ENCODE measurements around the gene MINDY4. TPM values are rescaled to one million over a fixed set of nuclear protein-coding genes. Genes with fewer than 3 reads are reported as not detected.

Gene MINDY4
- total and polyA plus RNA-seq, 2 of the 13 experiments (the other 11 are each of a cell fraction or from before 2014, with no cell fraction given): not detected

DNA sequence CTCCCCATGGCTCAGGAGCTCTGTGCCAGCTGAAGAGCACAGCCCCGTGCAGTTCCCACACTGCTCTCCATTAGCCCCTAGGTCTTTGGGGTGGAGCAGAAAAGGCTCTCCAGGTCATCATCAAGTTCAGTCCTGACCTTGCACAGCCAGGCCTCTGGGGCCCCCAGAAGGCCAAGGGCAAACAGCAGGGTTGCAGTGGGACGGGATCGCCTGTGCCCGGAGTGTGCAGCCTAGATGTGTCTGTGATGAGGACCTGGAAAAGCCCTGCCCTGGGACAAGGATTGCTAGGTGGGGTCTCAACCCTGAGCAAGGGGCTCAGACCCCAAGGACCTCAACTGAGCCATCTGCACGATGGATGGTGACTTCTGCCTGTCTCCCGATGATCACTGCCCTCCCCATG is 18.7 kb upstream of the MINDY4 start:
- FAIRE-seq: no peak
- no peak overlapping the region for H3K4me3 ChIP-seq (replicated peaks in 1 of 3; ENCODE audit: insufficient read depth in 1 of 3, low read depth in 2 of 3, low read length in 3 of 3)

DNA sequence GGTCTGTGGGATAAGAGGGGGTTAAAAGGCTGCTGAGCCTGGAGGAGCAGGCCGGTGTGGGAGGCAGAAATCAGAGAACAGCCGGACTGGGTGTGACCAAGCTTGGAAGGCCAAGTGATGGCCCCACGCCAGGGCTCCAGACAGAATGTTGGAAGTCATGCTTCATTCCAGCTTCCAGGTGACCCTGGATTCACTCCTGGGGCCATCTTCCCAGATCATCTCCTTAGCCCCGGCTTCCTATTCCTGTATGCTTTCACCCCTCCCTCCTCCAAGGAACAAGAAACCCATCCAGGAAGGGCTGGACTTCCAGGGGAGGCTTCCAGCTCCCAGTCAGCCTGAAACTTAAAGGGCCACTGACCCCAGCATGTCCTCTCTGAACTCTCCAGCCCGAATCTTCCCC is 18.2 kb upstream of the MINDY4 start:
- POLR2A ChIA-PET: no interaction called here
- in situ Hi-C loops (cut with HindIII; ENCODE audit: extremely low pct_ligation_motif_present, low pct_unique_long_range_greater_than_20kb) (no loop called here), intact Hi-C loops (cut with micrococcal nuclease; ENCODE audit: unreplicated experiment) (no loop called here)
- Histone ChIP-seq H3K36me3 (replicated peaks in 1 of 2; ENCODE audit: control insufficient read depth in 1 of 2, insufficient read depth in 2 of 2, low read length in 2 of 2) (no peaks in the 10 kb centered on the region), H3K27me3 (ENCODE audit: control insufficient read depth in 1 of 2, insufficient read depth in 2 of 2, low read length in 2 of 2) (no peaks in the 10 kb centered on the region), H3K27ac (ENCODE audit: extremely low read length, insufficient read depth, low read length) (no peak overlapping the region), H3K4me3 (replicated peaks in 1 of 3; ENCODE audit: insufficient read depth in 1 of 3, low read depth in 2 of 3, low read length in 3 of 3) (no peak overlapping the region), H3K9ac (ENCODE audit: insufficient read depth, low read depth, low read length) (no peak overlapping the region), H4K20me1 (ENCODE audit: insufficient read depth, low read length) (no peaks in the 10 kb centered on the region), H3K9me3 (ENCODE audit: low read length) (no peaks in the 10 kb centered on the region), H3K4me1 (ENCODE audit: insufficient read depth, low read length) (peaks cover 12% of the 10 kb centered on the region), H3K4me2 (ENCODE audit: low read depth, low read length) (no peak overlapping the region), H2AFZ (ENCODE audit: low read length) (no peak overlapping the region), H3K79me2 (ENCODE audit: insufficient read depth, low read length) (no peaks in the 10 kb centered on the region)
- CTCF ChIA-PET (ENCODE audit: low intra/inter-chr PET ratio, low total read pairs): no interaction called here
- WGBS (ENCODE audit: low lambda C conversion rate): 18% methylated on average over 3 of the region's 5 CpGs
- ATAC-seq (no peak), FAIRE-seq (no peak), DNase-seq (ENCODE audit: low spot score) (no peak)
- BruUV-seq (replicated peaks): no TSS peak
- no peak for TF ChIP-seq FOXP1 (IDR thresholded peaks at IDR 0.05)
- TF ChIP-seq FOXP1 (CRISPR knock-in tag; IDR thresholded peaks at IDR 0.05): no peak
- no peak for TF ChIP-seq JARID2 (CRISPR knock-in tag; IDR thresholded peaks at IDR 0.05; ENCODE audit: insufficient replicate concordance)
- no peak for TF ChIP-seq MYC (CRISPR knock-in tag; IDR thresholded peaks at IDR 0.05; ENCODE audit: borderline replicate concordance)
- TF ChIP-seq TFE3 (CRISPR knock-in tag; IDR thresholded peaks at IDR 0.05): no peak
- TF ChIP-seq, protein P1, sequence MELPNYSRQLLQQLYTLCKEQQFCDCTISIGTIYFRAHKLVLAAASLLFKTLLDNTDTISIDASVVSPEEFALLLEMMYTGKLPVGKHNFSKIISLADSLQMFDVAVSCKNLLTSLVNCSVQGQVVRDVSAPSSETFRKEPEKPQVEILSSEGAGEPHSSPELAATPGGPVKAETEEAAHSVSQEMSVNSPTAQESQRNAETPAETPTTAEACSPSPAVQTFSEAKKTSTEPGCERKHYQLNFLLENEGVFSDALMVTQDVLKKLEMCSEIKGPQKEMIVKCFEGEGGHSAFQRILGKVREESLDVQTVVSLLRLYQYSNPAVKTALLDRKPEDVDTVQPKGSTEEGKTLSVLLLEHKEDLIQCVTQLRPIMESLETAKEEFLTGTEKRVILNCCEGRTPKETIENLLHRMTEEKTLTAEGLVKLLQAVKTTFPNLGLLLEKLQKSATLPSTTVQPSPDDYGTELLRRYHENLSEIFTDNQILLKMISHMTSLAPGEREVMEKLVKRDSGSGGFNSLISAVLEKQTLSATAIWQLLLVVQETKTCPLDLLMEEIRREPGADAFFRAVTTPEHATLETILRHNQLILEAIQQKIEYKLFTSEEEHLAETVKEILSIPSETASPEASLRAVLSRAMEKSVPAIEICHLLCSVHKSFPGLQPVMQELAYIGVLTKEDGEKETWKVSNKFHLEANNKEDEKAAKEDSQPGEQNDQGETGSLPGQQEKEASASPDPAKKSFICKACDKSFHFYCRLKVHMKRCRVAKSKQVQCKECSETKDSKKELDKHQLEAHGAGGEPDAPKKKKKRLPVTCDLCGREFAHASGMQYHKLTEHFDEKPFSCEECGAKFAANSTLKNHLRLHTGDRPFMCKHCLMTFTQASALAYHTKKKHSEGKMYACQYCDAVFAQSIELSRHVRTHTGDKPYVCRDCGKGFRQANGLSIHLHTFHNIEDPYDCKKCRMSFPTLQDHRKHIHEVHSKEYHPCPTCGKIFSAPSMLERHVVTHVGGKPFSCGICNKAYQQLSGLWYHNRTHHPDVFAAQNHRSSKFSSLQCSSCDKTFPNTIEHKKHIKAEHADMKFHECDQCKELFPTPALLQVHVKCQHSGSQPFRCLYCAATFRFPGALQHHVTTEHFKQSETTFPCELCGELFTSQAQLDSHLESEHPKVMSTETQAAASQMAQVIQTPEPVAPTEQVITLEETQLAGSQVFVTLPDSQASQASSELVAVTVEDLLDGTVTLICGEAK (IDR thresholded peaks at IDR 0.05): no peak
- TF ChIP-seq, protein P1 (CRISPR knock-in tag; IDR thresholded peaks at IDR 0.05): no peak
- no peak for TF ChIP-seq CEBPG (CRISPR knock-in tag; IDR thresholded peaks at IDR 0.05)
- TF ChIP-seq MEIS1 (CRISPR knock-in tag; IDR thresholded peaks at IDR 0.05; ENCODE audit: borderline replicate concordance): no peak

More for the DNA sequence above, 18.7 kb upstream of the MINDY4 start:
- Histone ChIP-seq H3K9ac (ENCODE audit: insufficient read depth, low read depth, low read length) (no peak overlapping the region), H3K79me2 (ENCODE audit: insufficient read depth, low read length) (no peaks in the 10 kb centered on the region), H3K27ac (ENCODE audit: extremely low read length, insufficient read depth, low read length) (no peak overlapping the region), H3K27me3 (ENCODE audit: control insufficient read depth in 1 of 2, insufficient read depth in 2 of 2, low read length in 2 of 2) (no peaks in the 10 kb centered on the region), H2AFZ (ENCODE audit: low read length) (no peak overlapping the region), H3K4me2 (ENCODE audit: low read depth, low read length) (no peak overlapping the region), H3K36me3 (replicated peaks in 1 of 2; ENCODE audit: control insufficient read depth in 1 of 2, insufficient read depth in 2 of 2, low read length in 2 of 2) (no peaks in the 10 kb centered on the region), H3K9me3 (ENCODE audit: low read length) (no peaks in the 10 kb centered on the region), H3K4me1 (ENCODE audit: insufficient read depth, low read length) (peaks cover 12% of the 10 kb centered on the region), H4K20me1 (ENCODE audit: insufficient read depth, low read length) (no peaks in the 10 kb centered on the region)
- BruUV-seq (replicated peaks): no TSS peak
- ChIA-PET POLR2A (no interaction called here), CTCF (ENCODE audit: low intra/inter-chr PET ratio, low total read pairs) (no interaction called here)
- DNase-seq (ENCODE audit: low spot score) (no peak), ATAC-seq (no peak)
- no CpG with 5 or more reads among the region's 6 CpGs for WGBS (ENCODE audit: low lambda C conversion rate)
- TF ChIP-seq ZKSCAN5 (CRISPR knock-in tag; IDR thresholded peaks at IDR 0.05): no peak
- no peak for TF ChIP-seq NFRKB (IDR thresholded peaks at IDR 0.05)
- in situ Hi-C loops (cut with HindIII; ENCODE audit: extremely low pct_ligation_motif_present, low pct_unique_long_range_greater_than_20kb): no loop called here
- intact Hi-C loops (cut with micrococcal nuclease; ENCODE audit: unreplicated experiment): no loop called here

Data from HepG2 (cell line).